ENCODE measurements around the gene ADORA1. TPM values are rescaled to one million over a fixed set of nuclear protein-coding genes. Genes with fewer than 3 reads are reported as not detected.

The ADORA1 gene
- total and polyA plus RNA-seq, 10 of the 15 experiments (the other 5 are each of a cell fraction or from before 2014, with no cell fraction given) = not detected

- TF ChIP-seq ZNF687 (IDR thresholded peaks at IDR 0.05) (no peak), NFIC (IDR thresholded peaks at IDR 0.05; ENCODE audit: low read depth, low read length) (no peak), NKRF (conservative IDR thresholded peaks at IDR 0.05) (no peak), ETV6 (conservative IDR thresholded peaks at IDR 0.05 in 1 of 2, IDR thresholded peaks at IDR 0.05 in 1 of 2; ENCODE audit: borderline replicate concordance in 1 of 2, low read depth in 1 of 2) (no peak)
These were observed 57.5 kb downstream of the ADORA1 start (continued) for GRCh38 chr1:203185061-203185461.

GRCh38 chr1:203185585-203185984 is 58.1 kb downstream of the ADORA1 start:
- Histone ChIP-seq H3K9me3 (replicated peaks; ENCODE audit: control insufficient read depth, insufficient read depth, low read length) (no peaks in the 10 kb centered on the region), H3K4me2 (ENCODE audit: control insufficient read depth, insufficient read depth) (no peak overlapping the region), H3K4me3 (no peak overlapping the region), H3K27ac (ENCODE audit: control insufficient read depth, insufficient read depth) (no peak overlapping the region), H3K27me3 (replicated peaks in 1 of 2; ENCODE audit: control insufficient read depth in 2 of 2, insufficient read depth in 2 of 2, low read length in 1 of 2) (no peaks in the 10 kb centered on the region; a peak in 1 of 4 replicates), H3K4me1 (ENCODE audit: control insufficient read depth, insufficient read depth, low read length) (no peaks in the 10 kb centered on the region), H4K20me1 (ENCODE audit: control insufficient read depth, insufficient read depth) (no peaks in the 10 kb centered on the region), H3K36me3 (ENCODE audit: control insufficient read depth in 2 of 2, insufficient read depth in 2 of 2, low read length in 1 of 2) (no peaks in the 10 kb centered on the region), H3K79me2 (ENCODE audit: control insufficient read depth, insufficient read depth, low read length) (no peaks in the 10 kb centered on the region), H3K9ac (ENCODE audit: control insufficient read depth, insufficient read depth, low read length) (no peak overlapping the region), H2AFZ (ENCODE audit: control insufficient read depth, low read depth, low read length) (no peak overlapping the region)
- ChIA-PET POLR2A (no interaction called here), SMC1A (ENCODE audit: uncharacterized antibody, unreplicated experiment) (interaction anchor here (3.4 kb wide), 1 partner anchor 12 kb away, joined by 10 read pairs; no protein-coding TSS in a partner anchor), CTCF (interaction anchor here (1.2 to 1.6 kb wide), 5 partner anchors 9 to 146 kb away, joined by 3 to 7 read pairs (median 4); no protein-coding TSS in a partner anchor), RAD21 (ENCODE audit: unreplicated experiment) (interaction anchor here (0.7 kb wide), 1 partner anchor 12 kb away, joined by 3 read pairs; no protein-coding TSS in a partner anchor)
- no peak for FAIRE-seq
- intact Hi-C loops (cut with micrococcal nuclease; ENCODE audit: unreplicated experiment) (no loop called here), in situ Hi-C loops (cut with MboI) (no loop called here)
- DNase-seq (ENCODE audit: low read depth, low spot score) = no peak
- ATAC-seq = no peak
- BruUV-seq (replicated peaks) = no TSS peak
- 29% methylated on average over 4 of the region's 4 CpGs for WGBS (ENCODE audit: insufficient coverage, insufficient replicate concordance, low lambda C conversion rate, missing lambda C conversion rate)
- TF ChIP-seq CEBPB (IDR thresholded peaks at IDR 0.05; ENCODE audit: borderline replicate concordance in 1 of 2, low read depth in 2 of 2, low read length in 2 of 2) (no peak), POLR2A (IDR thresholded peaks at IDR 0.05; ENCODE audit: low read depth, low read length) (no peak), SREBF1 (IDR thresholded peaks at IDR 0.05; ENCODE audit: low read length) (no peak), ATF2 (IDR thresholded peaks at IDR 0.05; ENCODE audit: low read length) (no peak), ESRRA (IDR thresholded peaks at IDR 0.05; ENCODE audit: low read length) (no peak), MXI1 (IDR thresholded peaks at IDR 0.05; ENCODE audit: low read depth, low read length) (no peak), E2F4 (IDR thresholded peaks at IDR 0.05; ENCODE audit: low read depth, low read length) (no peak)

All from GM12878 (cell line).